ENCODE data around the gene KCNE3. TPM values are rescaled to one million over a fixed set of nuclear protein-coding genes. Genes with fewer than 3 reads are reported as not detected.

The KCNE3 gene
- total and polyA plus RNA-seq, 9 of the 15 experiments (the other 6 are each of a cell fraction or from before 2014, with no cell fraction given), result 1.6 to 8.7 (median 6.2) TPM

DNA sequence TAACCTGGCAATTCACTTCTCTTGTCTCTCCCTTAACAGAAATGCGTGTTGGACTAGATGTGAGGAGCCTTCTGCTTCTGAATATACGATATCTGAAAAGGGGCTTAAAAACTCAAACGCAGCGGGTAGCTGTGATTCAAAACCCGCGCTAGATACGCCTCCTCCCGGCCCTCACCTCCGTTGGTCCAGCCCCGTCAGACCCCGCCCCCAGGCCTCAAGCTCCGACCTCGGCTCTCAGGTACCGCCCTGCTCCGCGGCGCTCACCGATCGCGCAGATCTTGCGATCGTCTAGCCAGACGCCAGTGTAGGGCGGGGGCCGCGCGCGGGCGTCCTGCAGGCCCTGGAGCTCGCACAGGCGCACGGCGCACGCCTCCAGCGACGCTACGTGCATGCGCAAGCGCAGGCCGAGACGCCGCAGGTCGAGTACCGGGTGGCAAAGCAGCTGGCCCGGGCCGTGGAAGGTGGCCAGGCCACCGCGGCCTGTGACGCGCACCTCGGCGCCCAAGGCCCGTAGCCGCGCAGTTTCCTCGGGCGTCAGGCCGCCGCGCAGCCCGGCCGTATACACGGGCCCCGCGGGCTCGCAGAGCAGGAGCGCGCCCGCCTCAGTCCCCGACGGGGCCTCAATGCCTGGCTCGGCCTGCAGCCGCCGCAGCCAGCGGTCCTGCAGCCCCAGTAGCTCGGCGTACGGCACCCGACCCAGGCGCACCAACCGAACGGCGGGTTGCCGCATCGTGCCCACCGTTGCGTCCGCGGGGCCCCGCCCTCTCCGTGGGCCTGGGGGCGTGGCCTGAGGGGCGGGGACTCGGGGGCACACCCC is 25.8 kb upstream of the KCNE3 start, which contains the start of gene LIPT2 (continued):
- TF ChIP-seq SIX5 (IDR thresholded peaks at IDR 0.05; ENCODE audit: borderline replicate concordance in 1 of 2, insufficient read depth in 1 of 2, low read depth in 1 of 2, low read length in 2 of 2) (no peak), CBX8 (IDR thresholded peaks at IDR 0.05; ENCODE audit: borderline replicate concordance, extremely low read depth, low read depth, low read length, poor library complexity, severe bottlenecking) (no peak), MAFK (IDR thresholded peaks at IDR 0.05; ENCODE audit: low read length) (no peak), HNRNPL (IDR thresholded peaks at IDR 0.05; ENCODE audit: low read depth, low read length) (peak; percentile 81; the same call in 1 of the 2 replicates), ZNF24 (IDR thresholded peaks at IDR 0.05) (peak; percentile 52; the same call in 1 of the 2 replicates), TCF7 (IDR thresholded peaks at IDR 0.05; ENCODE audit: borderline replicate concordance) (no peak), MAZ (CRISPR knock-in tag; conservative IDR thresholded peaks at IDR 0.05 in 1 of 2, IDR thresholded peaks at IDR 0.05 in 1 of 2) (peak; percentile 96 to 97), TAF9B (IDR thresholded peaks at IDR 0.05; ENCODE audit: partially characterized antibody) (no peak), RUNX1 (IDR thresholded peaks at IDR 0.05; ENCODE audit: low read depth) (peak; percentile 73; the same call in 1 of the 2 replicates), CHD4 (IDR thresholded peaks at IDR 0.05; ENCODE audit: insufficient read depth, insufficient replicate concordance, low read depth, low read length, poor library complexity, severe bottlenecking) (no peak), ZHX1 (conservative IDR thresholded peaks at IDR 0.05; ENCODE audit: low read length) (no peak), NFXL1 (CRISPR knock-in tag; IDR thresholded peaks at IDR 0.05) (no peak), POLR2A (conservative IDR thresholded peaks at IDR 0.05) (peak; percentile 82), TBL1XR1 (IDR thresholded peaks at IDR 0.05; ENCODE audit: low read length in 2 of 2) (no peak; a peak in 1 of 4 replicates), ATF4 (CRISPR knock-in tag; IDR thresholded peaks at IDR 0.05) (no peak), ZNF184 (CRISPR knock-in tag; IDR thresholded peaks at IDR 0.05) (no peak), TRIM24 (IDR thresholded peaks at IDR 0.05) (no peak), ZKSCAN3 (CRISPR knock-in tag; IDR thresholded peaks at IDR 0.05) (no peak), ZNF436 (CRISPR knock-in tag; IDR thresholded peaks at IDR 0.05) (no peak), E2F3 (CRISPR knock-in tag; IDR thresholded peaks at IDR 0.05) (peak; percentile 62; the same call in 1 of the 2 replicates), EP300 (IDR thresholded peaks at IDR 0.05; ENCODE audit: low read length) (no peak), DIDO1 (tag; IDR thresholded peaks at IDR 0.05; ENCODE audit: low read depth) (no peak)
- TF ChIP-seq, protein P1, sequence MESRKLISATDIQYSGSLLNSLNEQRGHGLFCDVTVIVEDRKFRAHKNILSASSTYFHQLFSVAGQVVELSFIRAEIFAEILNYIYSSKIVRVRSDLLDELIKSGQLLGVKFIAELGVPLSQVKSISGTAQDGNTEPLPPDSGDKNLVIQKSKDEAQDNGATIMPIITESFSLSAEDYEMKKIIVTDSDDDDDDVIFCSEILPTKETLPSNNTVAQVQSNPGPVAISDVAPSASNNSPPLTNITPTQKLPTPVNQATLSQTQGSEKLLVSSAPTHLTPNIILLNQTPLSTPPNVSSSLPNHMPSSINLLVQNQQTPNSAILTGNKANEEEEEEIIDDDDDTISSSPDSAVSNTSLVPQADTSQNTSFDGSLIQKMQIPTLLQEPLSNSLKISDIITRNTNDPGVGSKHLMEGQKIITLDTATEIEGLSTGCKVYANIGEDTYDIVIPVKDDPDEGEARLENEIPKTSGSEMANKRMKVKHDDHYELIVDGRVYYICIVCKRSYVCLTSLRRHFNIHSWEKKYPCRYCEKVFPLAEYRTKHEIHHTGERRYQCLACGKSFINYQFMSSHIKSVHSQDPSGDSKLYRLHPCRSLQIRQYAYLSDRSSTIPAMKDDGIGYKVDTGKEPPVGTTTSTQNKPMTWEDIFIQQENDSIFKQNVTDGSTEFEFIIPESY (CRISPR knock-in tag; IDR thresholded peaks at IDR 0.05), result peak; percentile 52
